H9 (cell line): ENCODE results near the gene IDE. TPM values are rescaled to one million over a fixed set of nuclear protein-coding genes. Genes with fewer than 3 reads are reported as not detected.

Source experiments
- DNase-seq: peaks from one replicate; pipeline ENCODE4 v3.0.0-alpha.2; 2017
- H2AFZ ChIP-seq: one replicate; pipeline ENCODE4 v1.6.1; 2013; ENCODE audit warnings: mild to moderate bottlenecking, low read length, control low read depth, moderate library complexity
- H2AK5ac ChIP-seq: 2 replicates; pipeline ENCODE4 v1.6.1; 2013; ENCODE audit warnings: low read length, control low read depth, mixed read lengths; ENCODE audit not compliant: insufficient read length
- H2BK120ac ChIP-seq: one replicate; pipeline ENCODE4 v1.6.1; 2013; ENCODE audit warnings: low read depth, mild to moderate bottlenecking, low read length, control low read depth, inconsistent platforms; ENCODE audit not compliant: poor library complexity, severe bottlenecking
- H2BK12ac ChIP-seq: 2 replicates; pipeline ENCODE4 v1.6.1; 2013; ENCODE audit warnings: low read length, control low read depth, mixed read lengths, low read depth; ENCODE audit not compliant: insufficient read length
- H2BK15ac ChIP-seq: 2 replicates; pipeline ENCODE4 v1.6.1; 2013; ENCODE audit warnings: low read depth, low read length, control low read depth
- H2BK20ac ChIP-seq: one replicate; pipeline ENCODE4 v1.6.1; 2013; ENCODE audit warnings: low read depth, mild to moderate bottlenecking, low read length, control low read depth, inconsistent platforms; ENCODE audit not compliant: poor library complexity, severe bottlenecking
- H2BK5ac ChIP-seq: 2 replicates; pipeline ENCODE4 v1.6.1; 2013; ENCODE audit warnings: low read length, control low read depth, mixed read lengths; ENCODE audit not compliant: insufficient read length
- H3K14ac ChIP-seq: 2 replicates; pipeline ENCODE4 v1.6.1; 2013; ENCODE audit warnings: low read length, control low read depth; ENCODE audit not compliant: insufficient read depth
- H3K18ac ChIP-seq: 2 replicates; pipeline ENCODE4 v1.6.1; 2013; ENCODE audit warnings: low read depth, mild to moderate bottlenecking, mixed read lengths, low read length, control low read depth; ENCODE audit not compliant: insufficient read length
- H3K23ac ChIP-seq: 2 replicates; pipeline ENCODE4 v1.6.1; 2013; ENCODE audit warnings: low read length, control low read depth, mixed read lengths, low read depth; ENCODE audit not compliant: insufficient read length
- H3K23me2 ChIP-seq: 2 replicates; pipeline ENCODE4 v1.6.1; 2013; ENCODE audit warnings: low read depth, mild to moderate bottlenecking, mixed read lengths, low read length, control low read depth; ENCODE audit not compliant: insufficient read length, poor library complexity, severe bottlenecking
- H3K27ac ChIP-seq: 2 replicates; pipeline ENCODE4 v1.5.1; 2013; ENCODE audit warnings: low read length, control low read depth, mixed read lengths, low read depth; ENCODE audit not compliant: insufficient read length
- H3K27me3 ChIP-seq: 2 replicates; pipeline ENCODE4 v1.6.1; 2013; ENCODE audit warnings: low read length, control low read depth, inconsistent platforms; ENCODE audit not compliant: insufficient read depth
- H3K4ac ChIP-seq: 2 replicates; pipeline ENCODE4 v1.6.1; 2013; ENCODE audit warnings: low read depth, mild to moderate bottlenecking, control low read depth, inconsistent platforms, low read length, moderate library complexity
- H3K4me1 ChIP-seq: 2 replicates; pipeline ENCODE4 v1.6.1; 2013; ENCODE audit warnings: low read length, control low read depth, inconsistent platforms; ENCODE audit not compliant: insufficient read depth
- H3K4me2 ChIP-seq: 2 replicates; pipeline ENCODE4 v1.6.1; 2013; ENCODE audit warnings: low read length, control low read depth, mixed read lengths; ENCODE audit not compliant: insufficient read length, insufficient read depth
- H3K56ac ChIP-seq: 2 replicates; pipeline ENCODE4 v1.6.1; 2013; ENCODE audit warnings: low read depth, mild to moderate bottlenecking, mixed read lengths, low read length, control low read depth; ENCODE audit not compliant: insufficient read length
- H3K79me1 ChIP-seq: 2 replicates; pipeline ENCODE4 v1.6.1; 2013; ENCODE audit warnings: low read depth, mild to moderate bottlenecking, moderate library complexity, low read length, control low read depth, inconsistent platforms; ENCODE audit not compliant: insufficient read depth, poor library complexity, severe bottlenecking
- H3K79me2 ChIP-seq: 2 replicates; pipeline ENCODE4 v1.6.1; 2013; ENCODE audit warnings: low read length, control low read depth, inconsistent platforms; ENCODE audit not compliant: insufficient read depth
- H3K9ac ChIP-seq: 2 replicates; pipeline ENCODE4 v1.6.1; 2013; ENCODE audit warnings: low read length, control low read depth, mixed read lengths; ENCODE audit not compliant: insufficient read length; ENCODE audit errors: extremely low read depth
- H3K9me3 ChIP-seq: one replicate; pipeline ENCODE4 v1.6.1; 2013; ENCODE audit warnings: low read depth, low read length, inconsistent platforms; ENCODE audit not compliant: control insufficient read depth
- H3T11ph ChIP-seq: one replicate; pipeline ENCODE4 v1.6.1; 2013; ENCODE audit warnings: mild to moderate bottlenecking, low read length, control low read depth, inconsistent platforms
- H4K20me1 ChIP-seq: one replicate; pipeline ENCODE4 v1.6.1; 2013; ENCODE audit not compliant: control insufficient read depth, insufficient read length, insufficient read depth
- H4K5ac ChIP-seq: 2 replicates; pipeline ENCODE4 v1.6.1; 2013; ENCODE audit warnings: low read depth, mild to moderate bottlenecking, mixed read lengths, low read length, control low read depth; ENCODE audit not compliant: insufficient read length
- H4K8ac ChIP-seq: replicated peaks from 2 replicates; pipeline ENCODE4 v1.6.1; 2013; ENCODE audit warnings: low read length, control low read depth, mixed read lengths, low read depth; ENCODE audit not compliant: insufficient read length
- H4K91ac ChIP-seq: 2 replicates; pipeline ENCODE4 v1.6.1; 2013; ENCODE audit warnings: low read depth, mild to moderate bottlenecking, moderate library complexity, mixed read lengths, low read length, control low read depth; ENCODE audit not compliant: insufficient read length
- H3K27ac Mint-ChIP-seq, 3 experiments: 2 replicates in 2 of 3; 3 replicates in 1 of 3; pipeline ENCODE4 v1.8.0; 2020 to 2021; ENCODE audit warnings: mixed read lengths in 3 of 3, mild to moderate bottlenecking in 1 of 3, moderate library complexity in 1 of 3
- H3K27me3 Mint-ChIP-seq: 2 replicates; pipeline ENCODE4 v1.8.0; 2021; ENCODE audit warnings: low read depth, mild to moderate bottlenecking, moderate library complexity, mixed read lengths
- H3K36me3 Mint-ChIP-seq, 3 experiments: 2 replicates in 2 of 3; 3 replicates in 1 of 3; pipeline ENCODE4 v1.8.0; 2020 to 2021; ENCODE audit warnings: low read depth in 3 of 3, mixed read lengths in 3 of 3; ENCODE audit not compliant: insufficient read depth in 1 of 3
- H3K4me1 Mint-ChIP-seq, 2 experiments: 2 replicates each; pipeline ENCODE4 v1.8.0; 2020; ENCODE audit warnings: mixed read lengths in 2 of 2
- H3K4me3 Mint-ChIP-seq, 2 experiments: 2 replicates in 1 of 2; 3 replicates in 1 of 2; pipeline ENCODE4 v1.8.0; 2020 to 2021; ENCODE audit warnings: mild to moderate bottlenecking in 2 of 2, mixed read lengths in 2 of 2, moderate library complexity in 1 of 2
- H3K9me3 Mint-ChIP-seq, 2 experiments: 2 replicates in 1 of 2; 3 replicates in 1 of 2; pipeline ENCODE4 v1.8.0; 2020; ENCODE audit warnings: mild to moderate bottlenecking in 2 of 2, mixed read lengths in 2 of 2, moderate library complexity in 1 of 2
- CTCF ChIP-seq: fragments of 200-600 bp; sonication (generic); conservative IDR thresholded peaks from 3 replicates; pipeline ENCODE4 v1.8.0; 2021; ENCODE audit warnings: antibody characterized with exemption, mild to moderate bottlenecking
- WGBS: extraction: QIAGEN DNeasy Blood & Tissue Kit; methylation state at CpG from one replicate; pipeline ENCODE4 v1.1.7; 2013; ENCODE audit warnings: missing lambda C conversion rate, low lambda C conversion rate, mixed read lengths; ENCODE audit not compliant: insufficient read length; ENCODE audit errors: extremely low coverage; 5-methylcytosine and 5-hydroxymethylcytosine counted together
- total RNA-seq: library from RNA; stranded (reverse); gene quantifications from 2 replicates; pipeline ENCODE4 v1.2.1, GENCODE V29; 2021

IDE gene
- total RNA-seq, 1 experiment from 2014 or later = 48.9 TPM

- Histone ChIP-seq H3K9ac (no peak overlapping the region), H3K4me2 (no peak overlapping the region), H3K23me2 (no peaks in the 10 kb centered on the region), H2AK5ac (no peak overlapping the region), H4K5ac (no peak overlapping the region), H3T11ph (no peak overlapping the region), H4K20me1 (no peaks in the 10 kb centered on the region), H3K4me1 (no peaks in the 10 kb centered on the region), H2BK15ac (no peak overlapping the region), H2BK5ac (no peak overlapping the region), H3K27ac (no peak overlapping the region), H2BK120ac (no peak overlapping the region), H3K18ac (no peak overlapping the region), H3K9me3 (no peaks in the 10 kb centered on the region), H3K4ac (no peak overlapping the region), H3K23ac (no peak overlapping the region), H3K14ac (no peak overlapping the region), H3K27me3 (no peaks in the 10 kb centered on the region), H2AFZ (no peak overlapping the region), H2BK12ac (no peak overlapping the region), H3K79me1 (no peaks in the 10 kb centered on the region), H2BK20ac (no peak overlapping the region), H4K8ac (no peak overlapping the region), H4K91ac (no peak overlapping the region), H3K56ac (no peak overlapping the region), H3K79me2 (no peaks in the 10 kb centered on the region)
- H3K4me3 Mint-ChIP-seq = no peak overlapping the region
- H3K4me1 Mint-ChIP-seq = no peaks in the 10 kb centered on the region
- H3K36me3 Mint-ChIP-seq = peaks cover 15 to 64% (median 33%) of the 10 kb centered on the region in 3 experiments
- no CpG with 5 or more reads among the region's 4 CpGs for WGBS
- peak overlapping the region in 1 of 3 experiments; percentile 83; a peak in 1 of 7 replicates for H3K27ac Mint-ChIP-seq
- DNase-seq = no peak
- no peaks in the 10 kb centered on the region for H3K27me3 Mint-ChIP-seq
- no peak for TF ChIP-seq CTCF
- H3K9me3 Mint-ChIP-seq = no peaks in the 10 kb centered on the region
Measured at GRCh38 chr10:92483539-92483938, 90.4 kb downstream of the IDE start.
